Neural progenitor cell (in vitro differentiated cells): Measurements from ENCODE around the gene ZNF683. TPM values are rescaled to one million over a fixed set of nuclear protein-coding genes. Genes with fewer than 3 reads are reported as not detected.

ENCODE experiments used
- DNase-seq: peaks from one replicate; pipeline ENCODE4 v3.0.0-alpha.2; 2016; ENCODE audit warnings: low spot score
- H2AFZ ChIP-seq: fragments of 200-600 bp; sonication (generic); replicated peaks from 2 replicates; pipeline ENCODE4 v1.6.1; 2016; ENCODE audit warnings: antibody characterized with exemption
- H3F3A ChIP-seq: fragments of 200-600 bp; sonication (generic); 2 replicates; pipeline ENCODE4 v1.6.1; 2016; ENCODE audit warnings: antibody characterized with exemption, low read depth
- H3K27ac ChIP-seq: fragments of 200-600 bp; sonication (generic); 2 replicates; pipeline ENCODE4 v1.5.1; 2016; ENCODE audit warnings: mild to moderate bottlenecking
- H3K27me3 ChIP-seq: fragments of 200-600 bp; sonication (generic); 2 replicates; pipeline ENCODE4 v1.6.1; 2016; ENCODE audit warnings: mild to moderate bottlenecking, moderate library complexity
- H3K36me3 ChIP-seq: fragments of 200-600 bp; sonication (generic); 2 replicates; pipeline ENCODE4 v1.5.1; 2016
- H3K4me1 ChIP-seq: fragments of 200-600 bp; sonication (generic); 2 replicates; pipeline ENCODE4 v1.6.1; 2016; ENCODE audit warnings: mixed run types
- H3K4me2 ChIP-seq: fragments of 200-600 bp; sonication (generic); 2 replicates; pipeline ENCODE4 v1.6.1; 2016
- H3K4me3 ChIP-seq: fragments of 200-600 bp; sonication (generic); 2 replicates; pipeline ENCODE4 v1.5.1; 2016
- H3K79me2 ChIP-seq: fragments of 200-600 bp; sonication (generic); 2 replicates; pipeline ENCODE4 v1.6.1; 2016; ENCODE audit warnings: low read depth
- H3K9ac ChIP-seq: fragments of 200-600 bp; sonication (generic); 2 replicates; pipeline ENCODE4 v1.6.1; 2016
- H3K9me3 ChIP-seq: fragments of 200-600 bp; sonication (generic); 2 replicates; pipeline ENCODE4 v1.5.1; 2016; ENCODE audit warnings: low read depth
- H4K20me1 ChIP-seq: fragments of 200-600 bp; sonication (generic); 2 replicates; pipeline ENCODE4 v1.6.1; 2016; ENCODE audit warnings: low read depth
- H3K27ac Mint-ChIP-seq: 3 replicates; pipeline ENCODE4 v1.8.0; 2021; ENCODE audit warnings: mixed read lengths
- H3K27me3 Mint-ChIP-seq: 2 replicates; pipeline ENCODE4 v1.8.0; 2022; ENCODE audit warnings: low read depth, mild to moderate bottlenecking, inconsistent platforms, moderate library complexity, mixed read lengths; ENCODE audit not compliant: insufficient read depth
- H3K36me3 Mint-ChIP-seq: 3 replicates; pipeline ENCODE4 v1.8.0; 2021; ENCODE audit warnings: mixed read lengths
- H3K4me1 Mint-ChIP-seq: 3 replicates; pipeline ENCODE4 v1.8.0; 2021; ENCODE audit warnings: mixed read lengths
- H3K4me3 Mint-ChIP-seq: 3 replicates; pipeline ENCODE4 v1.8.0; 2021; ENCODE audit warnings: mild to moderate bottlenecking, moderate library complexity, mixed read lengths
- H3K9me3 Mint-ChIP-seq: 3 replicates; pipeline ENCODE4 v1.8.0; 2020; ENCODE audit warnings: mixed read lengths
- EZH2 ChIP-seq: fragments of 200-600 bp; sonication (generic); IDR thresholded peaks from 2 replicates; pipeline ENCODE4 v1.6.1; 2017; ENCODE audit warnings: antibody characterized with exemption, mild to moderate bottlenecking, moderate library complexity
- EZH2phosphoT487 ChIP-seq: fragments of 200-600 bp; sonication (generic); IDR thresholded peaks from 2 replicates; pipeline ENCODE4 v1.6.1; 2017; ENCODE audit warnings: antibody characterized with exemption
- total RNA-seq: library from RNA; depleted of rRNA; stranded (reverse); fragments of >200 nt; gene quantifications from 2 replicates; pipeline ENCODE4 v1.2.3, GENCODE V29; 2015; ENCODE audit warnings: low replicate concordance
- TF ChIP-seq, protein P1 (sequence below): fragments of 200-600 bp; sonication (generic); IDR thresholded peaks from 2 replicates; pipeline ENCODE4 v1.5.1; 2017; ENCODE audit warnings: antibody characterized with exemption, mild to moderate bottlenecking

Gene ZNF683
- total RNA-seq, 1 donor from 2014 or later, result not detected

DNA sequence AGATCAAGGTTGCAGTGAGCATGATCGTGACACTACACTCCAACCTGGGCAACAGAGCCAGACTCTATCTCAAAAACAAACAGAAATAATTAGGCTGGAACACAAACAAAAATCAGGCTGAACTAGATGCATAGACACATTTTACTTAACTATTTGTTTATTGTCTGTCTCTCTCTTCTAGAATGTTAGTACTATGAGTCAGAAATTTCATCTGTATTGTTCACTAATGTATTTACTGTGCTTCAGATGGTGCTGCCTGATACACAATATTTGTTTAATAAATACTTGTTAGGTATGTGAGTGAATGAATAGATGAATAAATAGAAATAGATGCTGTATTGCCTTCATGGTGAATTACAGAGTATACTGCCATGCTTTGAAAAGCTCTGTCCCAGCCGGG, 32.1 kb upstream of the ZNF683 start:
- TF ChIP-seq, protein P1, sequence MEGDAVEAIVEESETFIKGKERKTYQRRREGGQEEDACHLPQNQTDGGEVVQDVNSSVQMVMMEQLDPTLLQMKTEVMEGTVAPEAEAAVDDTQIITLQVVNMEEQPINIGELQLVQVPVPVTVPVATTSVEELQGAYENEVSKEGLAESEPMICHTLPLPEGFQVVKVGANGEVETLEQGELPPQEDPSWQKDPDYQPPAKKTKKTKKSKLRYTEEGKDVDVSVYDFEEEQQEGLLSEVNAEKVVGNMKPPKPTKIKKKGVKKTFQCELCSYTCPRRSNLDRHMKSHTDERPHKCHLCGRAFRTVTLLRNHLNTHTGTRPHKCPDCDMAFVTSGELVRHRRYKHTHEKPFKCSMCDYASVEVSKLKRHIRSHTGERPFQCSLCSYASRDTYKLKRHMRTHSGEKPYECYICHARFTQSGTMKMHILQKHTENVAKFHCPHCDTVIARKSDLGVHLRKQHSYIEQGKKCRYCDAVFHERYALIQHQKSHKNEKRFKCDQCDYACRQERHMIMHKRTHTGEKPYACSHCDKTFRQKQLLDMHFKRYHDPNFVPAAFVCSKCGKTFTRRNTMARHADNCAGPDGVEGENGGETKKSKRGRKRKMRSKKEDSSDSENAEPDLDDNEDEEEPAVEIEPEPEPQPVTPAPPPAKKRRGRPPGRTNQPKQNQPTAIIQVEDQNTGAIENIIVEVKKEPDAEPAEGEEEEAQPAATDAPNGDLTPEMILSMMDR, result no peak
- TF ChIP-seq EZH2, result no peak
- TF ChIP-seq EZH2phosphoT487, result no peak
- Histone ChIP-seq H3K9me3 (no peaks in the 10 kb centered on the region), H3K27me3 (no peaks in the 10 kb centered on the region), H2AFZ (no peak overlapping the region), H3K4me2 (no peak overlapping the region), H3K4me3 (no peak overlapping the region), H3K27ac (no peak overlapping the region), H3F3A (peaks cover 39% of the 10 kb centered on the region), H3K4me1 (peaks cover 19% of the 10 kb centered on the region), H3K36me3 (no peaks in the 10 kb centered on the region), H3K9ac (no peak overlapping the region), H3K79me2 (no peaks in the 10 kb centered on the region), H4K20me1 (no peaks in the 10 kb centered on the region)
- H3K4me1 Mint-ChIP-seq, result peaks cover 37% of the 10 kb centered on the region
- no peak overlapping the region for H3K27ac Mint-ChIP-seq
- peaks cover 2% of the 10 kb centered on the region for H3K9me3 Mint-ChIP-seq
- DNase-seq, result no peak
- peaks cover 17% of the 10 kb centered on the region for H3K27me3 Mint-ChIP-seq
- no peaks in the 10 kb centered on the region for H3K36me3 Mint-ChIP-seq
- H3K4me3 Mint-ChIP-seq, result no peak overlapping the region

DNA sequence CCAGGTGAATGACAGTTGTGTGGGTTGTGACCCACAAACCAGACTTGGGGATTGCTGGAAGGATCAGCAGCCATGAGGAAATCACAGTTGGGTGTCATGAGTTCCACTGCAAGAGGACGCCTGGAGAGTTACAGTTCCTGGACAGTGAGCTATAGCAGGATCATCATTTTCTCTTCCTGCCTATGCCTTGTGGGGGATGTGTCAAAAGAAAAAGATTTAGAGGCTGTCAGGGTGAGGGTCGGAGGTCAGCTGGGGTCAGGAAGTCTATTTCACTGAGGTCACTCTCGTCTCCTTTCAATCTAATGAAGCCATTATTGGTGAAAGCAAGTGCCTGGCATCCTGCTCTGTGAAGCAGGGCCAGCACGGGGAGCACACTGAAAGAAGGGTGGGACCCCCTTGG, 31.1 kb upstream of the ZNF683 start:
- no peaks in the 10 kb centered on the region for H3K36me3 Mint-ChIP-seq
- H3K36me3 ChIP-seq, result no peaks in the 10 kb centered on the region
- H3K27me3 ChIP-seq, result no peaks in the 10 kb centered on the region
- peak overlapping the region; percentile 25 for H3K4me3 Mint-ChIP-seq
- no peaks in the 10 kb centered on the region for H4K20me1 ChIP-seq
- no peak overlapping the region for H3K4me3 ChIP-seq
- H3K9me3 Mint-ChIP-seq, result peaks cover 2% of the 10 kb centered on the region
- H3K4me1 ChIP-seq, result peaks cover 19% of the 10 kb centered on the region
- no peak overlapping the region for H3K9ac ChIP-seq
- peaks cover 16% of the 10 kb centered on the region for H3K27me3 Mint-ChIP-seq
- peak overlapping the region; percentile 66 for H3K4me2 ChIP-seq
- no peak overlapping the region for H3K27ac Mint-ChIP-seq
- no peaks in the 10 kb centered on the region for H3K79me2 ChIP-seq
- H3K4me1 Mint-ChIP-seq, result peaks cover 29% of the 10 kb centered on the region
- TF ChIP-seq, protein P1, result no peak
- peaks cover 33% of the 10 kb centered on the region for H3F3A ChIP-seq
- DNase-seq, result peak; percentile 62
- no peak overlapping the region for H2AFZ ChIP-seq
- H3K9me3 ChIP-seq, result no peaks in the 10 kb centered on the region
- peak overlapping the region; percentile 61 for H3K27ac ChIP-seq

GRCh38 chr1:26401891-26402290, 29.3 kb upstream of the ZNF683 start:
- H3F3A ChIP-seq, result peaks cover 32% of the 10 kb centered on the region
- H3K9ac ChIP-seq, result no peak overlapping the region
- H3K9me3 ChIP-seq, result no peaks in the 10 kb centered on the region
- H3K4me1 ChIP-seq, result peaks cover 19% of the 10 kb centered on the region
- no peaks in the 10 kb centered on the region for H4K20me1 ChIP-seq
- Mint-ChIP-seq H3K9me3 (peaks cover 2% of the 10 kb centered on the region), H3K4me1 (peaks cover 25% of the 10 kb centered on the region), H3K27me3 (peaks cover 12% of the 10 kb centered on the region), H3K4me3 (peak overlapping the region; percentile 21), H3K36me3 (no peaks in the 10 kb centered on the region), H3K27ac (no peak overlapping the region)
- no peak for DNase-seq
- H3K36me3 ChIP-seq, result no peaks in the 10 kb centered on the region
- H2AFZ ChIP-seq, result no peak overlapping the region
- H3K4me3 ChIP-seq, result no peak overlapping the region
- H3K27ac ChIP-seq, result peak overlapping the region; percentile 63
- H3K27me3 ChIP-seq, result no peaks in the 10 kb centered on the region
- TF ChIP-seq EZH2phosphoT487 (no peak), EZH2 (no peak)
- TF ChIP-seq, protein P1, result no peak
- no peaks in the 10 kb centered on the region for H3K79me2 ChIP-seq
- no peak overlapping the region for H3K4me2 ChIP-seq
